BJ (cell line): Measurements from ENCODE around the gene KLHL7. TPM values are rescaled to one million over a fixed set of nuclear protein-coding genes. Genes with fewer than 3 reads are reported as not detected.
"Not testable (repeated sequence)": the region's sequence is repeated elsewhere in the genome, so short reads cannot be mapped to it uniquely, and the experiment has no call there.

Experiments used
- CTCF ChIA-PET: fragments of 350-600 bp; formaldehyde crosslinking; extraction: SDS; loops from one replicate; lab custom pipeline; 2021; ENCODE audit warnings: antibody characterized with exemption, inconsistent platforms; lab: Yijun Ruan, JAX
- POLR2A ChIA-PET: fragments of 300-600 bp; sonication (Branson Sonifier 250); formaldehyde crosslinking; extraction: SDS; loops from one replicate; lab custom pipeline; 2021; ENCODE audit warnings: antibody characterized with exemption; lab: Charles Lee
- DNase-seq: peaks from one replicate; pipeline ENCODE4 v3.0.0-alpha.2; 2011; ENCODE audit warnings: low read depth
- H3K27me3 ChIP-seq: 2 replicates; pipeline ENCODE4 v1.6.0; 2011; ENCODE audit warnings: low read length; ENCODE audit not compliant: control insufficient read depth, insufficient read depth
- H3K36me3 ChIP-seq: 2 replicates; pipeline ENCODE4 v1.5.1; 2011; ENCODE audit warnings: low read length; ENCODE audit not compliant: control insufficient read depth, insufficient read depth
- H3K4me3 ChIP-seq: 2 replicates; pipeline ENCODE4 v1.5.1; 2011; ENCODE audit warnings: low read depth, mild to moderate bottlenecking, control low read depth, low read length
- polyA plus RNA-seq: library from polyadenylated mRNA; depleted of rRNA; stranded (reverse); fragments of >200 nt; gene quantifications from 2 replicates; pipeline ENCODE4 v1.2.3, GENCODE V29; 2011
- TF ChIP-seq, protein P1 (sequence below): IDR thresholded peaks from 2 replicates; pipeline ENCODE4 v1.5.1; 2011; ENCODE audit warnings: low read depth, mild to moderate bottlenecking, control low read depth, inconsistent platforms, low read length, moderate library complexity; ENCODE audit not compliant: insufficient read depth

KLHL7 gene
- polyA plus RNA-seq, 1 experiment, result 14.8 TPM

DNA sequence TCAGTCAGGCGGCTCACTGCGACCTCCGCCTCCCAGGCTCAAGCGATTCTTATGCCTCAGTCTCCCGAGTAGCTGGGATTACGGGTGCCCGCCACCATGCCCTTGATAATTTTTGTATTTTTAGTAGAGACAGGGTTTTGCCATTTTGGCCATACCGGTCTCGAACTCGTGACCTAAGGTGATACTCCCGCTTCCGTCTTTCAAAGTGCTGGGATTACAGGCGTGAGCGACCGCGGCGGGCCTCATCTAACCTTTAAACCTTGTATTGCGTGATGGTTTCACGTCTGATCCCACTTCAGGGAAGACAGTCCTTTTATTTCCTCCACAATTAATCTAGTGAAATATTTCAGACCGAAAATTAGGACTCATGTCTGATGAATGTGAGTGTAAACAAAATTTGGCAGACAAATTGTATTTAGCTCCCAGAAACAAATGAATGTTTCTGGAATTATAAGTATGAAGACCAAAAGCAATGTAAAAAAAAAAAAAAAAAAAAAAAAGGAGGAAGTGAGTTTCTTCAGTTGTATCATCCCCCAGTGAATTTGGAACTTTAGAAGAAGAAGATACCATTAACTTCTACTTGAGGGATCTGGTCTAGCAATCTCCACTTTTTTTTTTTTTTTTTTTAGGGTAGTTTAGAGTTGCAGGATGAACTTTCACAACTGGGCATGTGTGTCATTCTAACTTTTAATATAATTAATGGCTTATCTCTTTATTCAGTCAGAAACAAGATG lies 77.9 kb downstream of the KLHL7 start:
- CTCF ChIA-PET, result interaction anchor here (2.0 to 4.0 kb wide), 3 partner anchors 11 to 89 kb away, joined by 15 to 32 read pairs (median 15); no protein-coding TSS in a partner anchor
- H3K27me3 ChIP-seq, result no peaks in the 10 kb centered on the region
- no peak for DNase-seq
- 0 out of 2 replicates have a peak, but pooled peaks cover 2% of the 10 kb centered on the region for H3K36me3 ChIP-seq
- TF ChIP-seq, protein P1, sequence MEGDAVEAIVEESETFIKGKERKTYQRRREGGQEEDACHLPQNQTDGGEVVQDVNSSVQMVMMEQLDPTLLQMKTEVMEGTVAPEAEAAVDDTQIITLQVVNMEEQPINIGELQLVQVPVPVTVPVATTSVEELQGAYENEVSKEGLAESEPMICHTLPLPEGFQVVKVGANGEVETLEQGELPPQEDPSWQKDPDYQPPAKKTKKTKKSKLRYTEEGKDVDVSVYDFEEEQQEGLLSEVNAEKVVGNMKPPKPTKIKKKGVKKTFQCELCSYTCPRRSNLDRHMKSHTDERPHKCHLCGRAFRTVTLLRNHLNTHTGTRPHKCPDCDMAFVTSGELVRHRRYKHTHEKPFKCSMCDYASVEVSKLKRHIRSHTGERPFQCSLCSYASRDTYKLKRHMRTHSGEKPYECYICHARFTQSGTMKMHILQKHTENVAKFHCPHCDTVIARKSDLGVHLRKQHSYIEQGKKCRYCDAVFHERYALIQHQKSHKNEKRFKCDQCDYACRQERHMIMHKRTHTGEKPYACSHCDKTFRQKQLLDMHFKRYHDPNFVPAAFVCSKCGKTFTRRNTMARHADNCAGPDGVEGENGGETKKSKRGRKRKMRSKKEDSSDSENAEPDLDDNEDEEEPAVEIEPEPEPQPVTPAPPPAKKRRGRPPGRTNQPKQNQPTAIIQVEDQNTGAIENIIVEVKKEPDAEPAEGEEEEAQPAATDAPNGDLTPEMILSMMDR, result no peak
- POLR2A ChIA-PET, result no interaction called here
- no peak overlapping the region for H3K4me3 ChIP-seq

DNA sequence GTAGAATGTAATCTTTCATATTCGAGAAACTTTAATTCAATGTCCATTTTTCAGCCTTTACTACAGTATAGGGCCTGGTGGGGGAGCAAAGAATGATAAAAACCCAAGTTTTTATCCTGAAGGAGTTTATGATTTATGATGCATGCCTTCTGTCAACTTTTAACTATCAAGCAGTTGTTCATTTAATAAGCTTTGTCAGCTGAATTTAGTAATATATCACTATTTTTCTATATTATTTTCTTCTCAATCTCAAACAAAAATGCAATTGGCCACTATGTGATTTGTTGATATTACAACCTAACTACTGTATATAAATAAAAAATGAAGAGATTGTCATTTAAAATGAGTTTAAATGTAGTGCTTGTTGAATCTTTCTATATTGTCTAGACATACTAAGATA lies 78.7 kb downstream of the KLHL7 start:
- TF ChIP-seq, protein P1, result no peak
- H3K4me3 ChIP-seq, result no peak overlapping the region
- no peak for DNase-seq
- 0 out of 2 replicates have a peak, but pooled peaks cover 2% of the 10 kb centered on the region for H3K36me3 ChIP-seq
- ChIA-PET CTCF (interaction anchor here (0.7 to 4.0 kb wide), 9 partner anchors 9 to 92 kb away, joined by 3 to 32 read pairs (median 8); partner anchors contain the start of gene KLHL7), POLR2A (no interaction called here)
- H3K27me3 ChIP-seq, result no peaks in the 10 kb centered on the region

DNA sequence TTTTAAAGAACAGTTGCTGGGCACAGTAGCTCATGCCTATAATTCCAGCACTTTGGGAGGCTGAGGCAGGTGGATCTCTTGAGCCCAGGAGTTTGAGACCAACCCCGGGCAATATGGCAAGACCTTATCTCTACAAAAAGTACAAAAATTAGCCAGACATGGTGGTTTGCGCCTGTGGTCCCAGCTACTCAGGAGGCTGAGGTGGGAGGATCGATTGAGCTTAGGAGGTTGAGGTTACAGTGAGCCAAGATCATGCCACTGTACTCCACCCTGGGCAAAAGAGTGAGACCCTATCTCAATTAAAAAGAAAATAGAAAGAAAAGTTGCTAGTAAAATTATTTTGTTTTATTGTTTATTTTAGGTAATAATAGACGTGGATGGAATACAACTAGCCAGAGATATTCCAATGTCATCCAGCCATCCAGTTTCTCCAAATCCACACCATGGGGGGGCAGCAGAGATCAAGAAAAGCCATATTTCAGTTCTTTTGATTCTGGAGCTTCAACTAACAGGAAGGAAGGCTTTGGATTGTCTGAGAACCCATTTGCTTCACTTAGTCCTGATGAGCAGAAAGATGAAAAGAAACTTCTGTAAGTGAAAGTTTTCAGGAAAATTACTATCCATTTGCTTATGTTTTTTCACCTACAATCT lies 79.2 kb downstream of the KLHL7 start:
- H3K4me3 ChIP-seq, result no peak overlapping the region
- no peak for DNase-seq
- 0 out of 2 replicates have a peak, but pooled peaks cover 2% of the 10 kb centered on the region for H3K36me3 ChIP-seq
- no peaks in the 10 kb centered on the region for H3K27me3 ChIP-seq
- TF ChIP-seq, protein P1, result peak; percentile 60
- POLR2A ChIA-PET, result no interaction called here
- CTCF ChIA-PET, result interaction anchor here (0.6 to 4.0 kb wide), 16 partner anchors 10 to 211 kb away, joined by 3 to 32 read pairs (median 4); partner anchors contain the start of gene KLHL7

DNA sequence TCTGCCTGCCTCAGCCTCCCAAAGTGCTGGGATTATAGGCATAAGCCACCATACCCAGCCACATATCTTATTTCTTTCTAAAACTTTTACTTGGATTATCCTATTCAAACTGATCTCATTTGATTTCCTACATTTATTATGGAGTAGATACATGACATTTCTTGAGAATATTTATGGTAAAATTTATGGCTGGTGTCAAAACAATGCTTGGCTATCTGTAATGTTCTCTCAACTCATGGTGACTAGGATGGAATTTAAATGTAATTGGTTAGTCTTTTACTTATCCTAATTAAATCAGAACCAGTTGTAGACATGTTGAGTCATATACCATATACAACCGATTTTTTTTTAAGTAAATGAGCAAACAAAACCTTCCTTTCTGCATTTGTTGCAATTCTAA lies 80.4 kb downstream of the KLHL7 start:
- POLR2A ChIA-PET, result no interaction called here
- DNase-seq, result no peak
- CTCF ChIA-PET, result interaction anchor here (1.0 to 4.0 kb wide), 2 partner anchors 50 to 86 kb away, joined by 3 to 32 read pairs; no protein-coding TSS in a partner anchor
- Histone ChIP-seq H3K27me3 (no peaks in the 10 kb centered on the region), H3K4me3 (no peak overlapping the region), H3K36me3 (0 out of 2 replicates have a peak, but pooled peaks cover 2% of the 10 kb centered on the region)
- TF ChIP-seq, protein P1, result no peak

DNA sequence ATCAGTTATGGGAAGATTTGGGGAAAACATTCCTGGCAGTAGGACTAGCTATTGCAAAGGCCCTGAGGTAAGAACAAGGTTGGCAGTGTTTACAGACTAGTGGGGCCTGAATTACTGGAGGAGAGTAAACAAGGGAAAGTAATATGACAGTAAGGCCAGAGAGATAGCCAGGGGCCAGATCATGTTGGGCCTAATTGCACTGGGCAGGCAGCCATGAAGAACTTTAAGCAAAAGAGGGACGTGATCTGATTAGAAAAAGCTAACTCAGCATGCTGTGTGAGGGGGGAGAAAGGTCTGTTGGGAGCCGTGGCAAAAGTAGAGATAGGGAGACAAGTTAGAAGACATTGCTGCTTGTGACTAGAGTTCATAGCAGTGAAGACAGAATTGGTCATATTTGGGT lies 85.4 kb downstream of the KLHL7 start:
- CTCF ChIA-PET, result no interaction called here
- POLR2A ChIA-PET, result no interaction called here
- no peak for DNase-seq
- Histone ChIP-seq H3K27me3 (no peaks in the 10 kb centered on the region), H3K4me3 (no peak overlapping the region), H3K36me3 (peaks cover 3% of the 10 kb centered on the region)
- TF ChIP-seq, protein P1, result no peak

DNA sequence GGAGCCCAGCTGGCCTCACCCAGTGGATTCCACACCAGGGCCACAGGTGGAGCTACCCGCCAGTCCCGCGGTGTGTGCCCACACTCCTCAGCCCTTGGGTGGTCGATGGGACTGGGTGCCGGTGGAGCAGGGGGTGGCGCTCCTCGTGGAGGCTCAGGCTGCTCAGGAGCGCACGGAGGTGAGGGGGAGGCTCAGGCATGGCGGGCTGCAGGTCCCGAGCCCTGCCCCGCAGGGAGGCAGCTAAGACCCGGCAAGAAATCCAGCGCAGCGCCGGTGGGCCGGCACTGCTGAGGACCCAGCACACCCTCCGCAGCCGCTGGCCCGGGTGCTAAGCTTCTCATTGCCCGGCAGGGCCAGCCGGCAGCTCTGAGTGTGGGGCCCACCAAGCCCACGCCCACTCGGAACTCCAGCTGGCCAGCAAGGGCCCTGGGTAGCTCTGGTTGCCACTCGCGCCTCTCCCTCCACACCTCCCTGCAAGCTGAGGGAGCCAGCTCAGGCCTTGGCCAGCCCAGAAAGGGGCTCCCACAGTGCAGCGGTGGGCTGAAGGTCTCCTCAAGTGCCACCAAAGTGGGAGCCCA lies 88.2 kb downstream of the KLHL7 start:
- POLR2A ChIA-PET, result not testable (repeated sequence)
- CTCF ChIA-PET, result interaction anchor here (1.4 to 3.8 kb wide), 2 partner anchors 9 to 67 kb away, joined by 3 to 15 read pairs; no protein-coding TSS in a partner anchor

More for the DNA sequence above, 88.2 kb downstream of the KLHL7 start:
- H3K4me3 ChIP-seq, H3K36me3 ChIP-seq, H3K27me3 ChIP-seq, DNase-seq: not testable (repeated sequence)
